KOPT-K1 (cell line): ENCODE results near the gene ASB1.
A peak's percentile ranks its signal among the peaks of the same experiment; 100 is the strongest.

ENCODE experiments used
- H3K27ac ChIP-seq: fragments of 200-600 bp; sonication (generic); 2 replicates; pipeline ENCODE4 v1.5.1; 2016; ENCODE audit warnings: antibody characterized with exemption, mild to moderate bottlenecking, low read depth, low read length; ENCODE audit not compliant: poor library complexity, severe bottlenecking
- H3K36me3 ChIP-seq: fragments of 200-600 bp; sonication (generic); 2 replicates; pipeline ENCODE4 v1.5.1; 2017; ENCODE audit warnings: antibody characterized with exemption, mild to moderate bottlenecking, low read length, moderate library complexity; ENCODE audit not compliant: insufficient read depth
- H3K9me3 ChIP-seq: fragments of 200-600 bp; sonication (generic); 2 replicates; pipeline ENCODE4 v1.5.1; 2017; ENCODE audit warnings: antibody characterized with exemption, low read length, mild to moderate bottlenecking; ENCODE audit not compliant: insufficient read depth, poor library complexity, severe bottlenecking

The ASB1 gene

DNA sequence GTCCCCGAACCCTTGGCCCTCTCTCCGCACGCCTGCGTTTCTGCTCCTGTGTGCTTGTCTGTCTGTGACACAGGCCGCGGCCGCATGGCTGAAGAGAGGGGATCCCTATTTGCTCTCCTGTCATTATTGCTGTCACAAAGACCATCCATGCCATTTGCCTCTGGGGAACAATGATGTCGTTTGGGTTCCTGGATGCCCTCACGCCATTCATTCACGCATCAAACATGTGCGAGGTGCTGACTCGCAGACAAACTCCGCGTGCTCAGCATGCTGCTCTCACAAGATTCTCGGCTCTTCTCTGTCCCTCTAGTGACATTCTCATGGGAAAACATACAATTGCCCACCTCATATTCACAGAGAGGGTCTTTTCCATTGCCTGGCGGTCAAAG lies 67.8 kb downstream of the ASB1 start:
- Histone ChIP-seq H3K36me3 (no peaks in the 10 kb centered on the region), H3K27ac (peak overlapping the region; percentile 37), H3K9me3 (no peaks in the 10 kb centered on the region)

DNA sequence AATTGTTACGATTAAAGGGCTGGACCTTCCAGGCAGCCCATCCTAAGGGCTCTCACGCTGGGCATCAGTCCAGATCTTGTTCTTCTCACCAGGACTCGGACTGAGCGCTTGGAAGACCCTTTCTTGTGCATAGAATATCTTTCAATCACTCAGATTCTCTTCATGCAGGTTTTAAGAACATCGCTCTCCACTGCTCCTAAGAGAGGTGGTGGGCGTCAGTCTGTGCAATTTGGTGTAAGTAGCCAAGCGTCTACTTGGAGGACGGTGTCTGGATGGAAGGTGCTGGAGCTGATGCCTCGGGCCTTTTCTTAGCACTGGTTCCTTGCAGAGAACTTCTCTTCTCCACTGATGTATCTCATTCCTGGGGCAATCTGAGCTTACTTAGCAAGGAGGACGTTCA lies 68.7 kb downstream of the ASB1 start:
- no peaks in the 10 kb centered on the region for H3K9me3 ChIP-seq
- H3K36me3 ChIP-seq: no peaks in the 10 kb centered on the region
- no peak overlapping the region for H3K27ac ChIP-seq

GRCh38 chr2:238496756-238497609 lies 70.3 kb downstream of the ASB1 start:
- no peak overlapping the region for H3K27ac ChIP-seq

GRCh38 chr2:238497610-238498005 lies 70.9 kb downstream of the ASB1 start:
- Histone ChIP-seq H3K27ac (no peak overlapping the region), H3K36me3 (no peaks in the 10 kb centered on the region), H3K9me3 (no peaks in the 10 kb centered on the region)

More at GRCh38 chr2:238496756-238497609, 70.3 kb downstream of the ASB1 start:
- Histone ChIP-seq H3K9me3 (no peaks in the 10 kb centered on the region), H3K36me3 (no peaks in the 10 kb centered on the region)

DNA sequence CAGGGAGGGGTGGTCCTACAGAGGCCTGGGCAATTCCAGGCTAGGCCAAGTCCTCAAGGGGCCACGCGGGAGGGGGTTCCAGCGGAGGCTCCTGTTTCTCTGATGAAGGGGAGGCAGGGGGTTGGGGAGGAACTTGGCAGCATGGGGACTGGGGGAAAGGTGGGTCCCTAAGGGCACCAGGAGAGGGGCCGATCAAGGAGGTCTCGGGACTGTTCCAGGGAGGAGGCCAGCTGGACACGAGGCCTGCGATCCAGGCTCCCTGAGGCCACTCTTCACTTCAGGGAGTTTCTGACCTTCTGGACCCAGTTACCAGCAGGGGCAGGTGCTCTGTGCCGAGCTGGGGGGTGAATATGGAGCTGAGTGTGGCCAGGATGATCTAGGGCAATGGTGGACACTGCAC lies 71.5 kb downstream of the ASB1 start:
- no peaks in the 10 kb centered on the region for H3K36me3 ChIP-seq
- H3K27ac ChIP-seq: no peak overlapping the region
- no peaks in the 10 kb centered on the region for H3K9me3 ChIP-seq

GRCh38 chr2:238498691-238499295 lies 72.1 kb downstream of the ASB1 start:
- H3K36me3 ChIP-seq: no peaks in the 10 kb centered on the region
- no peaks in the 10 kb centered on the region for H3K9me3 ChIP-seq
- H3K27ac ChIP-seq: no peak overlapping the region

- Histone ChIP-seq H3K36me3 (no peaks in the 10 kb centered on the region), H3K9me3 (no peaks in the 10 kb centered on the region), H3K27ac (no peak overlapping the region)
Observed at GRCh38 chr2:238499731-238500580, 73.2 kb downstream of the ASB1 start.

DNA sequence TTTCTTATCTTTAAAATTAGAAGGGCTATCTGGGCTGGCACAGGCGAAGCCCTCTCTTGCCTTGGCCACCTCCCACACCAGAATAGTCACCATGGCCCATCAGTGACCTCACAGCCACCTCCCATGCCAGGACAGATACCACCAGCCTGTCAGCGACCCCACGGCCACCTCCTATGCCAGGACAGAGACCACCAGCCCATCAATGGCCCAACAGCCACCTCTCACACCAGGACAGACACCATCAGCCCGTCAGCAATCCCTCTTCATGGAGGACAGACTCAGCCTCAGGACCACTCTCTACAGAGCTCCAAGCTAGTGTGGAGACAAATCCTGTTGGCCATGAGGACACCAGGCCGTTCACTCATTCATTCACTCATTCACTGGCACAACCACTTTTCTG lies 74.6 kb downstream of the ASB1 start:
- H3K36me3 ChIP-seq: no peaks in the 10 kb centered on the region
- H3K9me3 ChIP-seq: no peaks in the 10 kb centered on the region
- no peak overlapping the region for H3K27ac ChIP-seq
